Activated CD4-positive, alpha-beta T cell treated with anti-CD3 and anti-CD28 coated beads for 1 hour (primary cell): ENCODE data around the gene KCNK4.
A peak's percentile ranks its signal among the peaks of the same experiment; 100 is the strongest.
"Not testable (repeated sequence)": the region's sequence is repeated elsewhere in the genome, so short reads cannot be mapped to it uniquely, and the experiment has no call there.

Source experiments
- DNase-seq: peaks from one replicate; pipeline ENCODE4 v3.0.0-alpha.2; 2020

The KCNK4 gene

DNA sequence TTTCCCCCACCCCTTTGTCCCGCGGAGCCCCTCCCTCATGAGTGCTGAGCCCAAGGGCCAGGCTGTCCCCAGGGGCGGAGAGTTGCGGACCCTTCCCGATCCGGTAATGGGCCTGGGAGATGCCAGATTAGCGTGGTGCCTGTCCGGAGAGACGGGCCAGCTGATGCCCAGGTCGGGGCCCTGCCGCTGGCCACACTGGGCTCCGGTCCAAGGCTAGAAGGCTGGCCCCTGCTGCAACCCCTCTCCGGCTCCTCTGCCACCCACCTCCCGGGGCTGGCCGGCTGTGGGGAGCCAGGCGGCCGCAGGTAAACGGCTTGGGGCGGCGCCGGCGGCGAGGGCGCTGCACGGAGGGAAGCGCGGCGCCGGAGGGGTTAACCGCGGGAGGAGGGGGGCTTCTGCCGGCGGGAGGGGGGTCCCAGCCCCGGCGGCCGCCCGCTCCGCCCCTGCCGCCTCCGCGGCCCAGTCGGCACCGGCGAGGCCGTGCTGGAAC is at the start of gene KCNK4:
Gene KCNK4 (plus strand): TSS at position 41 of the 490 bp plus-strand sequence. CDS start 1,717 bp downstream, outside the sequence.
- DNase-seq = no peak

GRCh38 chr11:64241491-64242374 is 49.4 kb upstream of the KCNK4 start:
- no peak for DNase-seq

DNA sequence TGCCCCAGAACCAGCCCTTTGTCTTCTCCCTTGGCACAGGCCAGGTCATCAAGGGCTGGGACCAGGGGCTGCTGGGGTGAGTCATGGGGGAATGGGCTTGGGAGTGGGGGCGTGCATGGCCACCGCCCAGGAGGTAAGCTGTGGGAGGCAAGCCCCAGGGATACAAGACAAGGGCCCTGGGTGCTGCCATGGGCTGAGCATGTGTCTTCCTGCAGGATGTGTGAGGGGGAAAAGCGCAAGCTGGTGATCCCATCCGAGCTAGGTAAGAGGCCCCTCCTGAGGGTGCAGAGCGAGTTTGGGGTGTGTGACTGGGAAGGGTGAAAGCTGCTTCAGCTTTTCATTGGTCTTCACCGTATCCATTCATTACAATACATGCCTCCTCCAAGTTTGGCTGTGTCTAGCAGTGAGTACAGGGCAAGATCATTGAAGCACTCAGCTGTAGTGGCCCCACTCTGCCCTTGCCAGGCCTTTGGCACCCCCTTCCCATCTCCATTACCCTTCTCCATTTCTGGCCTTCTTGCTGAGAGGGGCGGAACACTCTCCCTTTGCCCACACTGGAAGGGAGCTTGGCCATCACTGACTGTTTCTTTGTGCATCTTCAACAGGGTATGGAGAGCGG is 47.8 kb upstream of the KCNK4 start:
- no peak for DNase-seq

GRCh38 chr11:64244107-64244506 is 47.0 kb upstream of the KCNK4 start:
- no peak for DNase-seq

GRCh38 chr11:64244966-64245365 is 46.1 kb upstream of the KCNK4 start:
- no peak for DNase-seq

DNA sequence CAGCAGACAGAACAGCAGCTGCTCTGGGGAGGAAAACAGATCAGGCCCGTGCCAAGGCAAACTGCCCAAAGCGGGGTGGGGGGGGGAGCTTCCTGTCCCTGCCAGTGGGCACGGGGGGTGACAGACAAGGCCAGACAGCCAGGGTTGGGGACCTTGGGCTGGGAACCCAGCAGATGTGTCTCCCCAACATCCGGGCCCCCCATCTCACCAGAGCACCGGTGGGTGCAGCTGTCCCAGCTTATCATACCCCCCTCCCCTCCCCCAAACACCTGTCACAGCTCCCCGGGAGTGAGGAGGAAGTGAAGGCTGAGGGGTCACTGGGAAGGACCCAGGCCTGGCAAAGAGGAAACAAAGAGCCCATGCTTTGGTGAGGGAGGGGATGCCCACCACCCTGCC is 45.7 kb upstream of the KCNK4 start:
- DNase-seq = peak; percentile 19

- peak; percentile 62 for DNase-seq
These were observed 45.1 kb upstream of the KCNK4 start for GRCh38 chr11:64245797-64246620.

GRCh38 chr11:64246621-64246870 is 44.6 kb upstream of the KCNK4 start:
- not testable (repeated sequence) for DNase-seq

DNA sequence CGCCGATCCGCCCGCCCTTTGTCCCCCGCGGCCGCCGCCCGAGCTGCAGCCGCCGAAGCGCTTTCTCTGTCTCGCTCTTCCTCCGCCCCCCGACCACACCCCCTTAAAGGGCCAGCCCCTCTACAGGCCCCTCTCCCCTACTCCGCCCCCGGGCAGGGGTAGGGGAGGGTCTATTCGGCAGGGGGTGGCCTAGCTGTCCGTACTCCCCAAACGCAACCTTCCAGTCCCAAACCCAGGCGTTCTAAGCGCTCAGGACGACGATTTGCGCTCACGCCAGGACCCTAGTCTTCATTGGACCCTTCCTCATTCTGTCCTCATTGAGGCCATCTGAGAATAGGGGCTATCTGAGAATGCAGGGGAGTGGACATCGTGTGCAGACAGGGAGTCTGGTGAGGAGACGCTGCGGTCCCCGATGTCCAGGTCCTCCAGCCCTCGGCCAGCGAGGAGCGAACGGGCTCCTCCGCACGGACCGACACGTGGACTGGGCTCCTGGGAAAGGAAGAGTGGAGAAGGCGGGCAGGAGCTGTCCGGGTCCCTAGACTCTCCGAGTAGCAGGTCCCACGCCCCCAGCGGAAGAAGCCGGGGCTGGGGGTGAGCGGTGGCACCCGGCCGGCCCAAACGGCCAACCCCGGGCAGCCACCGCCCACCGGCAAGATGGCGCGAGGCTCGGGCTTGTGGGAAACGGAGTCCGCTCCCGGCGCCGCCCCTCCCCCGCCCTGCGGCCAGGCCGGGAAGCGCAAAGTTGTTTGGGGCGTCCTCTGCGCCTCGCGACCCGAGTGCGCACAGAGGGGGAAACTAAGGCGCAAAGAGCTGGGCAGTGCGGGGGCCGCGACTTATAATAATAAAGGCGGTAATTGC is 44.0 kb upstream of the KCNK4 start, which contains the start of gene PPP1R14B:
Gene PPP1R14B (minus strand): TSS at position 73 of the 858 bp plus-strand sequence. CDS start 270 bp downstream, outside the sequence.
- peak; percentile 63 for DNase-seq

GRCh38 chr11:64247729-64248531 is 43.2 kb upstream of the KCNK4 start:
- DNase-seq = no peak

GRCh38 chr11:64248578-64248977 is 42.5 kb upstream of the KCNK4 start:
- no peak for DNase-seq

- no peak for DNase-seq
These were observed 42.1 kb upstream of the KCNK4 start for GRCh38 chr11:64249038-64249437.

DNA sequence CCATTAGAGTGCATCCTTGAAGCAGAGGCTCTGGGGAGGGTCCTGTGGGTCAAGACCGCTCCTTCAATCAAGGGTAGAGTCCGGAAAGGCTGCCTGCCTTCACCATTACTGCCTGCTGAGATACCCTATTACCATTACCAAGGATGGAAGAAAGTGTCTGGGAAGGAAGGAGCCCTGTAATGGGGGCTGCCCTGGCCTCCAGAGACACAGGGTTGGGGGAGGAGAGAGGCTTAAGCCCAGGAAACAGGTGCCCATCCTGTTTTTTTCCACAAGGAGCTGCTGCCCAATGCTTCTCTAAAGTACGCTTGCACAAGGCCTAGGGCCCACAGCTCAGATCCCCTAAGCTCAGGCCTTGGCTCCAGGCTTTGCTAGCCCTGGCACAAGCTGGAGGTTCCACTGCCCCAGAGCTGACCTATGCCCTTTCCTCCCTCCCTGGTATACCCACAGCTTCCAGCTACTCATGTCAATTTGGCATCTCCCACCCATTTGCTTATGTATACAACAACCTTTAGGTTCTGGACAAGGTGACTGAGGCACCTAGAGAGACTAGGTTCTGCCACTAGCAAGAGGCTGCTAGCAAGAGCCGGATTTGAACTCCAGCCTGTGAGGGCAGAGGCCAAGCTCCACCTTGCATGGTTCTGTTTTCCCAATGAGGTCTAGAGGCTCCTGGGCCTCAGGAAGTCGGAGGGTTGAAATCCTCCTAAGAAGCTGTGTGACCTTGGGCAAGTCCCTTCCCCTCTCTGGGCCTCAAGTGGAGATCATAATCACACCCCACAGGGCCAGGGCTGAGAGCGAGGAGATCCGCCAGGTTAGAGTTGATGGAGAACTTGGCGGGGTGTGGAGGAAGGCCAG is 41.3 kb upstream of the KCNK4 start:
- no peak for DNase-seq

DNA sequence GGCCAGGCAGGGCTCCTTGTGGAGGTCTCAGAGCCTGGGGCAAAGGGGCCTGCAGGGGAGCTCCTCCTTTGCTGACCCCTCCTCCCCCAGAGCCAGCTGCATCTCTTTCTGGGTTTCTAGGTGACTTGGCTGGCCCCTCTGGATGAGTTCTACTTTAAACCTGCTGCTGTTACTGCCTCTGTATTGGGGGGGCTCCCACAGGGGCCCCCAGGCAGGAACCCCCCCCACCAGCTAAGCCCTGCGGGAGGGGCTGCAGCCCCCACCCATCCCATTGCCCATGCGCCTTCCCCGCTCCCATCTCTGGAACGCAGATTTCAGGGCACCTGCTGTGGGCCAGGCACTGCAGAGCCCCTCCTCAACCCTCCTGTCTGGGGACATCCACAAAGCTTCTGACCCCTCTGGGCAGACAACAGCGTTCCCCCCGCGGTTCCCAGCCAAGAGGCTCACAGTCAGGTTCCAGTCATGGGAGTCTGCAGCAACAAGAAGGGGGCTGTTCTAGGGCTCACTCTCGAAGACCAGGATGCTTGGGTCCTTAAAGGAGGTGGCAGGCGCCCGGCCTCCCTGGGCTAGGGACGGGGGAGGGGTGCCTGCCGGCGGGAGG is 40.6 kb upstream of the KCNK4 start:
- DNase-seq = no peak

- peak; percentile 53 for DNase-seq
These were observed 39.9 kb upstream of the KCNK4 start, which contains the start of gene PLCB3 for GRCh38 chr11:64251016-64251752. TSS of gene PLCB3 (plus strand) at chr11:64251530. CDS start at chr11:64251650, 120 bp downstream.

- DNase-seq = no peak
These were observed 39.4 kb upstream of the KCNK4 start for GRCh38 chr11:64251753-64252002.

DNA sequence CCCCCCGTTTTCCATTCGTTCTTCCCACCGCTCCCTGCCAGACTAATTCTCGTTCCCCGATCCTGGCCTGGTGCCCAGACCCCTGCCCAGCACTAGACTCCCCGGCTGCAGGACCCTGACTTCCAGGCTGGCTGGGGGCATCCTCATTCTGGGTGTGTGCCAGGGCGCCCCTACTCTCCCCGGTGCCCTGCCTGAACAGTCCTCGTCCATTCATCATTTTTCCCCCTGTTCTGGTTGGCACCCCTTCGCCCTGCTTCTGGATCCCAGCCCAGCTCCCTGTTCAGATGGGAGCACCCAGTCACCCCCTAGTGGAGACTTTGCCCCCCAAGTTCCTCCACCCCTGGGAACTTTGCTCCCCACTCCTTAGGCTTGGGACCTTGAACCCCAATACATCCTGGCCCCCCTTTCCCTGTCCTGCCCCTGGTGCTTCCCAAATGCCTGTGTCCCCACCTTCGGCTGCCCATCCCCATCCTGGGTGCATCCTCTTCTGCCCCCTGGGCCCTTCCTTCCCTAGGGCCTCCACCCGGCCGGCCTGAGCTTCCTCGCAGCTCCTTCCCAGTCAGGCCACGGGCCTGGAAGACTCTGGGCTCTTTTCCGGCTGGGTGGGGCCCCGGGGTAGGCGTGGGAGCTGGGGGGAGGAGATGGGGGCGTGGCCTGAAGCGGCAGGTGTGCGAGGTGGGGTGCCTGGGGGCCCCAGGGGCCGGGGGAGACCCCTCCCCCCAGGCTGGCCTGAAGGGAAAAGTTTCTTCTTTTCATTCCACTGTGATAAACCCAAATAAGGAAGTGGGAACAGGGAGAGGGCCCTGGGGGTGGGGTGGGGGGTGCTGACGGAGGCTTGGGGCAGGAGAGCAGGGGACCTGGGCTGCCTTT is 38.9 kb upstream of the KCNK4 start:
- no peak for DNase-seq

GRCh38 chr11:64253043-64253442 is 38.1 kb upstream of the KCNK4 start:
- DNase-seq = no peak
